HG02571 (cell line): ENCODE data around the gene MEGF11.
"Not testable (repeated sequence)": the region's sequence is repeated elsewhere in the genome, so short reads cannot be mapped to it uniquely, and the experiment has no call there.

ENCODE experiments used
- ATAC-seq: cut with Tn5 transposase; IDR thresholded peaks from one replicate; pipeline ENCODE4 v1.9.1; 2021; ENCODE audit warnings: mild to moderate bottlenecking, moderate library complexity; ENCODE audit not compliant: unreplicated experiment

Gene MEGF11

GRCh38 chr15:65986416-65986815, 267.1 kb downstream of the MEGF11 start:
- ATAC-seq, result no peak

- no peak for ATAC-seq
Observed at GRCh38 chr15:65985387-65985786, 268.2 kb downstream of the MEGF11 start.

- no peak for ATAC-seq
Observed at GRCh38 chr15:65982627-65983322, 270.8 kb downstream of the MEGF11 start.

GRCh38 chr15:65981837-65982626, 271.5 kb downstream of the MEGF11 start:
- ATAC-seq, result no peak

GRCh38 chr15:65980824-65981456, 272.6 kb downstream of the MEGF11 start:
- no peak for ATAC-seq

- no peak for ATAC-seq
Observed at GRCh38 chr15:65979837-65980236, 273.7 kb downstream of the MEGF11 start.

GRCh38 chr15:65979316-65979715, 274.2 kb downstream of the MEGF11 start:
- no peak for ATAC-seq

GRCh38 chr15:65978110-65978509, 275.4 kb downstream of the MEGF11 start:
- ATAC-seq, result no peak

- ATAC-seq, result not testable (repeated sequence)
Observed at GRCh38 chr15:65976196-65976595, 277.4 kb downstream of the MEGF11 start.

- ATAC-seq, result no peak
Observed at GRCh38 chr15:65971741-65971995, 281.9 kb downstream of the MEGF11 start.

- ATAC-seq, result no peak
Observed at GRCh38 chr15:65970937-65971740, 282.4 kb downstream of the MEGF11 start.

- no peak for ATAC-seq
Observed at GRCh38 chr15:65969865-65970816, 283.4 kb downstream of the MEGF11 start.

GRCh38 chr15:65968511-65968910, 285.0 kb downstream of the MEGF11 start:
- ATAC-seq, result no peak

- no peak for ATAC-seq
Observed at GRCh38 chr15:65964792-65965433, 288.6 kb downstream of the MEGF11 start.

GRCh38 chr15:65963911-65964482, 289.6 kb downstream of the MEGF11 start:
- ATAC-seq, result no peak

- ATAC-seq, result no peak
Observed at GRCh38 chr15:65963358-65963757, 290.2 kb downstream of the MEGF11 start.

- no peak for ATAC-seq
Observed at GRCh38 chr15:65962187-65962586, 291.4 kb downstream of the MEGF11 start.

- ATAC-seq, result no peak
Observed at GRCh38 chr15:65960586-65960985, 293.0 kb downstream of the MEGF11 start.

- ATAC-seq, result no peak
Observed at GRCh38 chr15:65958835-65959234, 294.7 kb downstream of the MEGF11 start.
